Natural killer cell (primary cell): ENCODE results near the gene MUSK. TPM values are rescaled to one million over a fixed set of nuclear protein-coding genes. Genes with fewer than 3 reads are reported as not detected.

Experiments used
- ATAC-seq, 3 donors: fragments of 150-1000 bp in 2 of 3; fragments of 200-7000 bp in 1 of 3; cut with Tn5 transposase; 1 replicate in 1 of 3; 2 replicates in 2 of 3; pipeline ENCODE4 v1.10.0; 2021; ENCODE audit warnings: mild to moderate bottlenecking in 2 of 3, moderate library complexity in 2 of 3
- DNase-seq, 2 donors: peaks; one replicate each; pipeline versions ENCODE4 v3.0.0 to v3.0.0-alpha.2; 2013 to 2021; ENCODE audit warnings: mixed read lengths in 1 of 2
- H3K27ac ChIP-seq: one replicate; pipeline ENCODE4 v1.5.1; 2013; ENCODE audit warnings: mild to moderate bottlenecking, low read length
- H3K27me3 ChIP-seq: one replicate; pipeline ENCODE4 v1.6.1; 2013; ENCODE audit warnings: low read length; ENCODE audit not compliant: control insufficient read depth, insufficient read depth
- H3K36me3 ChIP-seq: one replicate; pipeline ENCODE4 v1.6.1; 2013; ENCODE audit warnings: low read length; ENCODE audit not compliant: control insufficient read depth, insufficient read depth
- H3K4me1 ChIP-seq: one replicate; pipeline ENCODE4 v1.6.1; 2013; ENCODE audit warnings: low read length; ENCODE audit not compliant: control insufficient read depth, insufficient read depth
- H3K4me3 ChIP-seq: one replicate; pipeline ENCODE4 v1.5.1; 2013; ENCODE audit warnings: low read length
- H3K9me3 ChIP-seq: one replicate; pipeline ENCODE4 v1.6.1; 2013; ENCODE audit warnings: low read length; ENCODE audit not compliant: control insufficient read depth, insufficient read depth
- H3K27ac Mint-ChIP-seq, 2 donors: one replicate each; pipeline ENCODE4 v1.8.0; 2022; ENCODE audit warnings: mild to moderate bottlenecking in 2 of 2, mixed read lengths in 2 of 2, moderate library complexity in 1 of 2
- H3K27me3 Mint-ChIP-seq, 2 donors: one replicate each; pipeline ENCODE4 v1.8.0; 2022; ENCODE audit warnings: low read depth in 2 of 2, mixed read lengths in 2 of 2
- H3K36me3 Mint-ChIP-seq: one replicate; pipeline ENCODE4 v1.8.0; 2022; ENCODE audit warnings: mixed read lengths
- H3K4me1 Mint-ChIP-seq, 2 donors: one replicate each; pipeline ENCODE4 v1.8.0; 2022; ENCODE audit warnings: mixed read lengths in 2 of 2
- H3K4me3 Mint-ChIP-seq: one replicate; pipeline ENCODE4 v1.8.0; 2022; ENCODE audit warnings: mild to moderate bottlenecking, moderate library complexity, mixed read lengths
- H3K9me3 Mint-ChIP-seq, 2 donors: one replicate each; pipeline ENCODE4 v1.8.0; 2022; ENCODE audit warnings: mixed read lengths in 2 of 2
- CTCF ChIP-seq: fragments of 200-600 bp; IDR thresholded peaks from one replicate; pipeline ENCODE4 v1.8.0; 2022; ENCODE audit warnings: antibody characterized with exemption
- WGBS: methylation state at CpG from one replicate; pipeline ENCODE4 v1.1.7; 2013; ENCODE audit warnings: missing lambda C conversion rate; ENCODE audit not compliant: insufficient coverage; 5-methylcytosine and 5-hydroxymethylcytosine counted together
- intact Hi-C: fragments of 100-400 bp; cut with micrococcal nuclease; formaldehyde crosslinking; loops from one replicate; pipeline ENCODE4 v1.14.2; 2022
- total RNA-seq, 4 donors: library from RNA; stranded (reverse); fragments of 120-200 nt in 1 of 4; gene quantifications; one replicate each; pipeline versions ENCODE4 v1.2.3 to v1.2.4, GENCODE V29; 2013 to 2022

Gene MUSK
- total RNA-seq, 3 donors from 2014 or later (not counting 1 experiment from before 2014, with no cell fraction given): not detected

GRCh38 chr9:110828264-110828663, 159.7 kb downstream of the MUSK start:
- Histone ChIP-seq H3K4me1 (no peaks in the 10 kb centered on the region), H3K27ac (no peak overlapping the region), H3K4me3 (no peak overlapping the region), H3K36me3 (no peaks in the 10 kb centered on the region), H3K9me3 (no peaks in the 10 kb centered on the region), H3K27me3 (no peaks in the 10 kb centered on the region)
- no peaks in the 10 kb centered on the region for H3K4me1 Mint-ChIP-seq
- ATAC-seq: no peak
- H3K4me3 Mint-ChIP-seq: no peak overlapping the region
- no peak overlapping the region for H3K27ac Mint-ChIP-seq
- DNase-seq: no peak
- 88% methylated on average over 3 of the region's 3 CpGs for WGBS
- TF ChIP-seq CTCF: no peak
- intact Hi-C loops: no loop called here
- H3K36me3 Mint-ChIP-seq: no peaks in the 10 kb centered on the region
- peaks cover 6 to 9% of the 10 kb centered on the region in 2 donors for H3K9me3 Mint-ChIP-seq
- no peaks in the 10 kb centered on the region for H3K27me3 Mint-ChIP-seq

GRCh38 chr9:110830495-110830894, 161.9 kb downstream of the MUSK start:
- Histone ChIP-seq H3K4me1 (no peaks in the 10 kb centered on the region), H3K9me3 (no peaks in the 10 kb centered on the region), H3K4me3 (no peak overlapping the region), H3K27ac (no peak overlapping the region), H3K27me3 (no peaks in the 10 kb centered on the region), H3K36me3 (no peaks in the 10 kb centered on the region)
- H3K27me3 Mint-ChIP-seq: no peaks in the 10 kb centered on the region
- no peak overlapping the region for H3K27ac Mint-ChIP-seq
- intact Hi-C loops: no loop called here
- no peak for DNase-seq
- H3K9me3 Mint-ChIP-seq: peaks cover 0 to 6% of the 10 kb centered on the region in 2 donors
- no peak overlapping the region for H3K4me3 Mint-ChIP-seq
- WGBS: 93% methylated on average over 21 of the region's 21 CpGs
- H3K36me3 Mint-ChIP-seq: no peaks in the 10 kb centered on the region
- TF ChIP-seq CTCF: no peak
- no peaks in the 10 kb centered on the region for H3K4me1 Mint-ChIP-seq
- ATAC-seq: no peak

GRCh38 chr9:110832926-110833325, 164.3 kb downstream of the MUSK start:
- peaks cover 0 to 11% of the 10 kb centered on the region in 2 donors for H3K9me3 Mint-ChIP-seq
- H3K36me3 ChIP-seq: no peaks in the 10 kb centered on the region
- H3K27me3 Mint-ChIP-seq: no peaks in the 10 kb centered on the region
- ATAC-seq (no peak), DNase-seq (no peak)
- intact Hi-C loops: no loop called here
- H3K36me3 Mint-ChIP-seq: no peaks in the 10 kb centered on the region
- no peak overlapping the region for H3K4me3 Mint-ChIP-seq
- H3K27ac Mint-ChIP-seq: no peak overlapping the region
- H3K27me3 ChIP-seq: no peaks in the 10 kb centered on the region
- TF ChIP-seq CTCF: no peak
- H3K27ac ChIP-seq: no peak overlapping the region
- H3K4me1 Mint-ChIP-seq: no peaks in the 10 kb centered on the region
- no peak overlapping the region for H3K4me3 ChIP-seq
- 84% methylated on average over 2 of the region's 3 CpGs for WGBS
- H3K9me3 ChIP-seq: no peaks in the 10 kb centered on the region
- H3K4me1 ChIP-seq: no peaks in the 10 kb centered on the region

GRCh38 chr9:110835404-110835803, 166.8 kb downstream of the MUSK start:
- Mint-ChIP-seq H3K27ac (no peak overlapping the region), H3K36me3 (no peaks in the 10 kb centered on the region), H3K4me1 (no peaks in the 10 kb centered on the region), H3K9me3 (peaks cover 2 to 12% of the 10 kb centered on the region in 2 donors), H3K27me3 (no peaks in the 10 kb centered on the region), H3K4me3 (no peak overlapping the region)
- WGBS: 83% methylated on average over 1 of the region's 3 CpGs
- no peak overlapping the region for H3K4me3 ChIP-seq
- no peak for TF ChIP-seq CTCF
- ATAC-seq (no peak), DNase-seq (no peak)
- intact Hi-C loops: no loop called here
- H3K27me3 ChIP-seq: no peaks in the 10 kb centered on the region
- H3K27ac ChIP-seq: no peak overlapping the region
- no peaks in the 10 kb centered on the region for H3K36me3 ChIP-seq
- H3K9me3 ChIP-seq: no peaks in the 10 kb centered on the region
- H3K4me1 ChIP-seq: no peaks in the 10 kb centered on the region
